ENCODE data around the gene GPR135. TPM values are rescaled to one million over a fixed set of nuclear protein-coding genes. Genes with fewer than 3 reads are reported as not detected.
A peak's percentile ranks its signal among the peaks of the same experiment; 100 is the strongest.

The GPR135 gene
- polyA plus RNA-seq, 1 donor from 2014 or later = 3.0 TPM

DNA sequence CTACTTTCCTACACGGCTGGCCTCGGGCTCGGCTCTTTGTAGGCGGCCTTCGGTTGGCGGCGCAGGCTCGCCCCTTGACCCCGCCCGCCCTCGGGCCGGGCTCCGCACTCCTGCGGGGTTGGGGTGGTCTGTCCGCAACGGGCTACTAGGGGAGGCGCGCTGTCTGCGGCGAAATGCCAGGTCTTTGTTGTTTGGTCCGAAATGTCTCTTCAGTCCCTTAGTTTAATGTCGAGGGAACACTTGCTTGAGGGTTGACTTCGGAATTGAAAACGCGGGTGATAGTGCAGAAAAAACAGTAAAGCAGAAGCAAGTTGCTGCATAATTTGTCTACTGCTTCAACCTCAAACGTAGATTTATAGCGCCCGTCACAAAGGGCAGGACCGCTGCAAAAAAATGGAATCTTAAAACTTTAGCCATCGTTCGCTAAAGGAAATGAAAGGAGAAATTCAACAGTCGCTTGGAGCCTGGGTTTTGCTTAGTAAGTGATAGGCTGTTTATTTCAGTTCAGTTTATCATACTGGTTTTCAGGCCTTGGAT, 19.5 kb upstream of the GPR135 start:
- no peaks in the 10 kb centered on the region for H3K27me3 ChIP-seq (ENCODE audit: insufficient read depth, low read depth, low read length)
- H3K79me2 ChIP-seq (replicated peaks; ENCODE audit: insufficient read depth, low read length) = peaks cover 27% of the 10 kb centered on the region
- H3K9me3 ChIP-seq (ENCODE audit: low read length) = no peaks in the 10 kb centered on the region
- H3K4me3 ChIP-seq (ENCODE audit: low read length) = peak overlapping the region; percentile 88
- peak overlapping the region; percentile 82 for H3K27ac ChIP-seq (ENCODE audit: low read length)
- peak overlapping the region; percentile 59 for H2AFZ ChIP-seq (ENCODE audit: low read depth, low read length)
- no peaks in the 10 kb centered on the region for H3K36me3 ChIP-seq (ENCODE audit: insufficient read depth, low read length)
- no peak for TF ChIP-seq MXI1 (conservative IDR thresholded peaks at IDR 0.05; ENCODE audit: poor library complexity, severe bottlenecking)
- TF ChIP-seq RAD21 (conservative IDR thresholded peaks at IDR 0.05) = no peak
- TF ChIP-seq POLR2AphosphoS5 (IDR thresholded peaks at IDR 0.05) = no peak
- no peak for TF ChIP-seq TAF1 (IDR thresholded peaks at IDR 0.05; ENCODE audit: low read depth)
- no peak for TF ChIP-seq SMC3 (conservative IDR thresholded peaks at IDR 0.05; ENCODE audit: poor library complexity)
- no peak for TF ChIP-seq EP300 (conservative IDR thresholded peaks at IDR 0.05; ENCODE audit: poor library complexity, severe bottlenecking)
- TF ChIP-seq, protein P1, sequence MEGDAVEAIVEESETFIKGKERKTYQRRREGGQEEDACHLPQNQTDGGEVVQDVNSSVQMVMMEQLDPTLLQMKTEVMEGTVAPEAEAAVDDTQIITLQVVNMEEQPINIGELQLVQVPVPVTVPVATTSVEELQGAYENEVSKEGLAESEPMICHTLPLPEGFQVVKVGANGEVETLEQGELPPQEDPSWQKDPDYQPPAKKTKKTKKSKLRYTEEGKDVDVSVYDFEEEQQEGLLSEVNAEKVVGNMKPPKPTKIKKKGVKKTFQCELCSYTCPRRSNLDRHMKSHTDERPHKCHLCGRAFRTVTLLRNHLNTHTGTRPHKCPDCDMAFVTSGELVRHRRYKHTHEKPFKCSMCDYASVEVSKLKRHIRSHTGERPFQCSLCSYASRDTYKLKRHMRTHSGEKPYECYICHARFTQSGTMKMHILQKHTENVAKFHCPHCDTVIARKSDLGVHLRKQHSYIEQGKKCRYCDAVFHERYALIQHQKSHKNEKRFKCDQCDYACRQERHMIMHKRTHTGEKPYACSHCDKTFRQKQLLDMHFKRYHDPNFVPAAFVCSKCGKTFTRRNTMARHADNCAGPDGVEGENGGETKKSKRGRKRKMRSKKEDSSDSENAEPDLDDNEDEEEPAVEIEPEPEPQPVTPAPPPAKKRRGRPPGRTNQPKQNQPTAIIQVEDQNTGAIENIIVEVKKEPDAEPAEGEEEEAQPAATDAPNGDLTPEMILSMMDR (IDR thresholded peaks at IDR 0.05; ENCODE audit: poor library complexity, severe bottlenecking) = no peak
- no peak for TF ChIP-seq EZH2 (IDR thresholded peaks at IDR 0.05; ENCODE audit: borderline replicate concordance, insufficient read depth, low read length, poor library complexity, severe bottlenecking)
- TF ChIP-seq, protein P2, sequence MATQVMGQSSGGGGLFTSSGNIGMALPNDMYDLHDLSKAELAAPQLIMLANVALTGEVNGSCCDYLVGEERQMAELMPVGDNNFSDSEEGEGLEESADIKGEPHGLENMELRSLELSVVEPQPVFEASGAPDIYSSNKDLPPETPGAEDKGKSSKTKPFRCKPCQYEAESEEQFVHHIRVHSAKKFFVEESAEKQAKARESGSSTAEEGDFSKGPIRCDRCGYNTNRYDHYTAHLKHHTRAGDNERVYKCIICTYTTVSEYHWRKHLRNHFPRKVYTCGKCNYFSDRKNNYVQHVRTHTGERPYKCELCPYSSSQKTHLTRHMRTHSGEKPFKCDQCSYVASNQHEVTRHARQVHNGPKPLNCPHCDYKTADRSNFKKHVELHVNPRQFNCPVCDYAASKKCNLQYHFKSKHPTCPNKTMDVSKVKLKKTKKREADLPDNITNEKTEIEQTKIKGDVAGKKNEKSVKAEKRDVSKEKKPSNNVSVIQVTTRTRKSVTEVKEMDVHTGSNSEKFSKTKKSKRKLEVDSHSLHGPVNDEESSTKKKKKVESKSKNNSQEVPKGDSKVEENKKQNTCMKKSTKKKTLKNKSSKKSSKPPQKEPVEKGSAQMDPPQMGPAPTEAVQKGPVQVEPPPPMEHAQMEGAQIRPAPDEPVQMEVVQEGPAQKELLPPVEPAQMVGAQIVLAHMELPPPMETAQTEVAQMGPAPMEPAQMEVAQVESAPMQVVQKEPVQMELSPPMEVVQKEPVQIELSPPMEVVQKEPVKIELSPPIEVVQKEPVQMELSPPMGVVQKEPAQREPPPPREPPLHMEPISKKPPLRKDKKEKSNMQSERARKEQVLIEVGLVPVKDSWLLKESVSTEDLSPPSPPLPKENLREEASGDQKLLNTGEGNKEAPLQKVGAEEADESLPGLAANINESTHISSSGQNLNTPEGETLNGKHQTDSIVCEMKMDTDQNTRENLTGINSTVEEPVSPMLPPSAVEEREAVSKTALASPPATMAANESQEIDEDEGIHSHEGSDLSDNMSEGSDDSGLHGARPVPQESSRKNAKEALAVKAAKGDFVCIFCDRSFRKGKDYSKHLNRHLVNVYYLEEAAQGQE (IDR thresholded peaks at IDR 0.05; ENCODE audit: borderline replicate concordance) = no peak
- H3F3A ChIP-seq (ENCODE audit: insufficient read depth, low read length, poor library complexity, severe bottlenecking) = no peaks in the 10 kb centered on the region
- no peaks in the 10 kb centered on the region for H3K9me2 ChIP-seq (ENCODE audit: insufficient read depth, low read length)
- peak overlapping the region; percentile 79 for H3K9ac ChIP-seq (ENCODE audit: low read length)
- H4K20me1 ChIP-seq (ENCODE audit: insufficient read depth) = no peaks in the 10 kb centered on the region
- peak overlapping the region; percentile 79 for H3K4me2 ChIP-seq (ENCODE audit: low read length)

DNA sequence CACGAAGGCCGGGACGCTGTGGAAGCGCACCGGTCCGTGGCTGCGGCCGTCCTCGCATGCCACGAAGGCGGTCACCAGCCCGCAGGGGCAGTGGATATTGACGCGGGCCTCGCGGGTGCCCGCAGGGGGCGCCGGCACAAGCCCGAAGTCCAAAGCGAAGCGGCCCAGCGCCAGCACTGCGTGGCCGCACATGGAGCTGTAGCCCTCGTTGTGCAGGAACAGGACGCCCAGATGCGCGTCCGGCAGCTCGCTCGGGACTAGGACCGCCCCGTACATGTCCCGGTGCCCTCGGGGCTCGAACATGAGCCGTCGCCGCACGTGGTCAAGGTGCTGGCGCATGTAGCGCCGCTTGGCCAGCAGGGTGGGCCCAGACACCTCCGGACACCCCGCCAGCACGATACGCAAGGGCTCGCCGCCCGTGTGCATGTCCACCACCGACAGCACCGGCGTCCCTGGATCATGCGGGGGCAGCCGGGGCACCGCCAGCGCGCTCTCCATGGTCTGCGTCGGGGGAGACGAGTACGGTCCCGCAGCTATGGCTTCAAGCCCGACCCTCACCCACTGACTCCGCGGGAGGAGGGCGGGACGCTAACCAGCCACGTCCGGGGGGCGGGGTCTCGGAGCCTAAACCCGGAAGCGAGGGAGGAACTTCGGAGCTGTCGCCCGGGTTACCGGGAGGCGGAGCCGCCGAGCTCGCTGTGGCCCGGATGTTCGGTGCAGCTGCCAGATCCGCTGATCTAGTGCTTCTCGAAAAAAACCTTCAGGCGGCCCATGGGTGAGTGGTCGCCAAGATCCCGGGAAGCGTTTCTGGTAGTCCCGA, 18.8 kb upstream of the GPR135 start, which contains the start of the genes JKAMP and L3HYPDH:
Gene JKAMP (plus strand): TSS at position 699 of the 820 bp plus-strand sequence. CDS start 73 bp downstream, at position 772.
Gene L3HYPDH (minus strand): TSS at position 590 of the 820 bp plus-strand sequence. CDS start 92 bp downstream, at position 498.
- Histone ChIP-seq H4K20me1 (ENCODE audit: insufficient read depth) (no peaks in the 10 kb centered on the region), H3K9ac (ENCODE audit: low read length) (peak within 1 kb of the TSS; percentile 79), H3K9me3 (ENCODE audit: low read length) (no peaks in the 10 kb centered on the region), H3K4me3 (ENCODE audit: low read length) (peak within 1 kb of the TSS; percentile 88), H3K27ac (ENCODE audit: low read length) (peak within 1 kb of the TSS; percentile 82), H3K4me2 (ENCODE audit: low read length) (peak within 1 kb of the TSS; percentile 87), H3F3A (ENCODE audit: insufficient read depth, low read length, poor library complexity, severe bottlenecking) (no peaks in the 10 kb centered on the region), H3K79me2 (replicated peaks; ENCODE audit: insufficient read depth, low read length) (peaks cover 27% of the 10 kb centered on the region), H3K36me3 (ENCODE audit: insufficient read depth, low read length) (no peaks in the 10 kb centered on the region), H2AFZ (ENCODE audit: low read depth, low read length) (peak within 1 kb of the TSS; percentile 84), H3K9me2 (ENCODE audit: insufficient read depth, low read length) (no peaks in the 10 kb centered on the region), H3K27me3 (ENCODE audit: insufficient read depth, low read depth, low read length) (no peaks in the 10 kb centered on the region)
- TF ChIP-seq SMC3 (conservative IDR thresholded peaks at IDR 0.05; ENCODE audit: poor library complexity) = peak; percentile 72
- TF ChIP-seq MXI1 (conservative IDR thresholded peaks at IDR 0.05; ENCODE audit: poor library complexity, severe bottlenecking) = peak; percentile 96
- peak; percentile 67 for TF ChIP-seq TAF1 (IDR thresholded peaks at IDR 0.05; ENCODE audit: low read depth)
- peak; percentile 50 for TF ChIP-seq RAD21 (conservative IDR thresholded peaks at IDR 0.05)
- TF ChIP-seq, protein P1 (IDR thresholded peaks at IDR 0.05; ENCODE audit: poor library complexity, severe bottlenecking) = peak; percentile 84
- no peak for TF ChIP-seq EP300 (conservative IDR thresholded peaks at IDR 0.05; ENCODE audit: poor library complexity, severe bottlenecking)
- TF ChIP-seq, protein P2 (IDR thresholded peaks at IDR 0.05; ENCODE audit: borderline replicate concordance) = no peak
- TF ChIP-seq EZH2 (IDR thresholded peaks at IDR 0.05; ENCODE audit: borderline replicate concordance, insufficient read depth, low read length, poor library complexity, severe bottlenecking) = no peak
- peak; percentile 94 for TF ChIP-seq POLR2AphosphoS5 (IDR thresholded peaks at IDR 0.05)

Measured in neural cell (in vitro differentiated cells).